Raji (cell line): ENCODE data around the gene PLCH1.

Experiments
- POLR2A ChIP-seq: IDR thresholded peaks from 2 replicates; pipeline ENCODE4 v1.6.1; 2011; ENCODE audit warnings: low read depth, low read length, control low read depth; ENCODE audit not compliant: insufficient read depth

PLCH1 gene

DNA sequence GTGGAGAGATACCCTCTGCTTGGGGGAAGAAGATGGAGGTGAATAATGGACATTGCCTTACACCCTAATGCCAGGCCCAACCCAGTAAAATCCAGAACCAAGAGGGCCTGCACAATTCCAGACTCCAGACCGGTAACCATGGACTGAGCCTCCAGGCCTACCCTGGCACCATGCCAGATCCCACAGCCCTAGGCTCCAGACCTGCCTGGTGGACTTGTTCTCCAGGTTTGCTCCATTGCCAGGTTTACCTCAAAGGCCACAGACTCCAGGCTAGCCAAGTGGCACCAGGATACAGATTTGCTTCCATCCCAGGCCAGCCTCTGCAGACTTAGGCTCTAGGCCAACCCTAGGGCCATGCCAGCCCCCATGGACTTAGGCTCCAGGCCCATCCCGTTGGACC, 14.0 kb downstream of the PLCH1 start:
- TF ChIP-seq POLR2A: no peak

DNA sequence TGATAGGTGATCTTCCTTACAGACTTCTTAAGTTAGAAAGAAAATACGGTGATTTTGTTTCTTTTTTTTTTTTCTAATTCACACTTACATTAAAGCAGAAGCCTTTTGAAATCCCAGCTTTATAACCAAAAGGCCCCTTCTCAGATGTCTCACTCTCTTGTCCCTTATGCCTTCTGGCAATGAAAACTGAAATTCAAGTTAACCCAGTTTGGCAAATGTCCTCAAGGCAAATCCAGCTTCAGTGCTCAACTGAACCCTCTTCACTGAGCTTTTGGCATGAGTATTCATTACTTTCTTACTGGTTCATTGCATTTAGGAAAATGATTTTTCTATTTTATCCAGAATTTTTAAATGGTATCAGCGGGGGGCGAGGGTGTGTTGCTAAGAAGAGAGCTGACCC, 17.0 kb downstream of the PLCH1 start:
- TF ChIP-seq POLR2A: no peak

DNA sequence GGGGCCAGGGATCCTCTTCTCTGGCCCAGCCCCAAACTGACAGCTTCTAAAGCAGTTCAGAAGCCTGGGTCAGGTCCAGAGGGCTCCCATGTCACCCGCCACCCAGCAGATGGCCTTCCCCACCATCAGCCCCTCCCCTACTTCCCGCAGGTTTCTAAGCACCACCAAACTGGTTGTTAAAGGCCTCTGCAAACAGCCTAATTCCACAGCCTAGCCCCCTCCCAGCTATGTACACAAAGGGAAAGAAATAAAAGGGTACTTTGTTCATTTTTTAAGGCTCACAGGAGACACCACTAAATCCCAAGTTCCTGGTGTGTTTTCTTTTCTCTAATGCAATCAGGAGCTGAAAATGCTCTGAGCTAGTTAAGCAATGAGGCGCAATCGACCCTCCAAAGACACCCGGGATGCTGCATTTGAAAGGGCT, 30.6 kb downstream of the PLCH1 start:
- no peak for TF ChIP-seq POLR2A

DNA sequence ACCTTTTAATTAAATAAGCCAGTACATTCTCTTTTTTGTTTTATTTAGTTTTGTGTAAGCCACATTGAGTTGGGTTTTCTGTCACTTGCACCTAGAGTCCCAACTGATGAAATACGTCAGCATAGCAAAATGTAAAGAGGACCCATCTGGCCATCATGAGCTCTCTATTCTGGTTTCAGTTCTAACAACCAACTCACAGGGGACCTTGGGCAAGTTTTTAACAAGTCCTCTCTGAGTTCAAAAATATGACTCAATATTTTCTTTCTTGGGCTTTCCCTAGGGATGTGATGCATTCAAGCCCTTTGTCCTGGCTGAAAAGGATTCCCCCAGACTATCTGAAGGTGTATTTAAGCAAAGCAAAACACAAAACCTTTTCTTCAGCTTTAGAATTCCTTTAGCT, 32.9 kb downstream of the PLCH1 start:
- no peak for TF ChIP-seq POLR2A

DNA sequence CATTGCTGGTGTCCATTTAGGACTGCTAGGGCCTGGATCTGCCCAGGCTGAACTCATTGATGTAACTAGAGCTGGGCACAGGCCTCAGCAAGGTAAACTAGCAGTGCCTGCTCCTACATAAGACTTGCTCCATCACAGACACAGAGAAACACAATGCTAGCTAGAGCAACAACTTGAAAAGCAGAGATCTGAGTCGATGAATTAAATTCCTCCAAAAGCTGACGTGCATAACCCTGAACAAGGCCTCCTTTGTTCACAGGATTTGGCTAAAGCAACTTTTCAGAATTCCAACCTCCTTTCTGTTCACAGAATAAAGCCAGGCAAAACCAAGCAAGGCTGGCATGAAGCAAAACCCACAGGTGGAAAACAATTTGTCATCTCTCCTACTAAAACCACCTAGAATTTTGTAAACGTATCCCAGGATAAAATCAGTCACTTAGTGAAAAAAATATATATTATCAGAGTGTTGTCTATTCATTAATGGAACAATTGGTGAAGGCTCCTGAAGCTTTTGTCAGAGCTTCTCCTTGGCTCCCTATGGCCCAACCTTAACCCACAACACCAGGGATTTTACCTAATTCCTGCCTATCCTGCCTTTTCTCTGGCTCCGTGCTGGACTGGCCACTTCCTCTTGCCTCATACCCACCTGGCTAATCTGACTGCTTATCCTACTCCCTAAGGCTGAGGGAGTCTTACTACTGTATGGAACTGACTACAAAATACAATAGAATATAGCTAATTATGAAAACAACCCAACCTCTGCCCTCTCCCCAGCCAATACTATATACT, 39.9 kb downstream of the PLCH1 start:
- TF ChIP-seq POLR2A: no peak

DNA sequence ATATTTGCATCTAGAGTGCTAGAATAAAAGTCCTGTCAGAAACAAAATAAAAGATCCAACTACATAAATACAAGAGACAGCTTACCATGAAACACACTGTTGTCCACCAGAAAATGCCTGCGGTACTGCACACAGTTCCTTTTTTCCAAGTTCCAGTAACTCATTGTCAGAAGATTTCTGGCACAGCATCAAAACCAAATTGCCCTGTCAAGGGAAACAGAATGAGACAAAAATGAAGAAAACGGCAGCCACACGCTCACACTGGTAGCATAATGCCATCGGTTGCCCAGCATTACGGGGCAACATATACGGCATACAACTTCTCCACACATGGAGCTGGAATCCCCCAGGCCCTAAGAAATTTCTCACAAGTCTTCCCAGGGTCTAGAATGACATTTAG, 40.8 kb downstream of the PLCH1 start:
- no peak for TF ChIP-seq POLR2A

DNA sequence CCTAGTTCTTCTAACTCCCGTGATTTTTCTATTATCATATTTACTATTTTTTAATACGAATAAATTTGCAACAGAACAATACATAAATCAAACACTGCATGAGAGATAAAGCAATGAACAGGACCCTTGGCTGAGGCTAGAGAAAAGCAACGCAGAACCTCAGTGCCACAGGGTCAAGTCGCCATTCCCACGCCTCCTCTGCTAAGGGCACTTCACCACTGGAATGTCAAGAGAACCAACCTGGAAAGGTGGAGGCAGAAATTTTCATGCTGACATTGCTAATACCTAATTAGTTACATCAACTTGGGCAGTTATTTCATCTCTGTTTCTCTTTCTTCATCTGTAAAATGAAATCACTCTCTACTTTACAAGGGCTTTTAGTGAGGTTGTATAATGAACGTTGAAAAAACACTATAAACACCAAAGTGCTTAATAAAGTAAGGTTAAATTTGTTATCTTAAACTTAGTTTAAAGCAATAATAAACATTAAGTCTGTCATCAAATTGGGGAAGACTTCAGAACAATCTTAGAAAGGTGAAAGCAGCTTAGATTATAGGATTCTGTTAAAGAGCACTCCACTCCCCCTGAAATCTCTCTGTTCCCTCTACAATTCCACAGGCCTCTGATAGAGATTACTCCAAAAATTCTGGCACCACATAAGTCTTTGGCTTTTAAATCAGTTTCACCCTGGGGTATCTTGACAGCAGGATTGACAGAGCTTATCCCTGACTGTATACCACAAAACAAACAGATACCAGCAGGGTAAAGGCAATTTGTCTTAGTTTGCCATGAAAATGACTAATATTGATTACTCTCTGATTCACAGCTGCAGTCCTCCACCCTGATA, 41.9 kb downstream of the PLCH1 start:
- no peak for TF ChIP-seq POLR2A

DNA sequence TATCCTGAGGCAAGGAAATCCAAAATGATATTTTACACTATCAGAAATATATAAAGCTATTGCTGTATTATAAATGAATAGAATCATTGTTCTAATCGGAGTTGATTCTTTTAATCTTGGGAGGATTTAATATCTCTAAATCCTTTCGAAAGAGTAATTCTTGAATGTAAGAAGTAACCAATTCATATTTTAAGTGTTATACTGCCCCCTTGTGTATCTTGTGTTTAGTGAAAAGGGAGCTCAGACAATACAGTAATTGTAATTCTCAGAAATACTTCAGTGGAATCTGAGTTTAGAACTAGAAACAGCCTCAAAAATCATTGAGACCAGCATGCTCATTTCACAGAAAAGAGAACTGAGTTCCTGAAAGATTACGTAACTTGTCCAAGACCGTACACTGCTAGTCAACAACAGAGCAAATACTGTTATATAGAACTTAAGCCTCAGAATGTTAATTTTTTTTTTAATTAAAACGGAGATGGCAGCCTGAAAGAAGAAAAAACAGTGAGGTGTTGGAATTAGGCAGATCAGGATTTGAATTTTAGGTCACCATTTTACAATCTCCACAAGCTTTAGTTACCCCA, 42.9 kb downstream of the PLCH1 start:
- no peak for TF ChIP-seq POLR2A

DNA sequence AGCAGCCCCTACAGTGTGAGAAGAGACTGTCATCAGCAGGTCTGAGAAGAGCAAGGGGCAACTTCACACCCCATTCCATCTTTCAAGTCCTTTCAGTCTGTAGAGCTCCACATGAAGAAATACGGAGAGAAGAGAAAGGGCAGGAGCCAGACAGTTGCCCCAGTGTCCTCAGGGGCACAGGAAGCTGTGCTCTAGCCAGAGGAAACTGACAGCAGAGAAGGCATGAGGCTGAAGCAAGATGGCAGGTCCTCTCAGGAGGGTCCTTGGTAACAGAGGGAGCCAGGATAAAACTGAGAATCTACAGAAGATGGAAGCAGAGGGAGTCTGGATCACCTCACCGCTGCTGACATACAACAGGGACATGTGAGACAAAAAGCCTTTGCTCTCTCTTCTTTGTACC, 47.3 kb downstream of the PLCH1 start:
- TF ChIP-seq POLR2A: no peak

DNA sequence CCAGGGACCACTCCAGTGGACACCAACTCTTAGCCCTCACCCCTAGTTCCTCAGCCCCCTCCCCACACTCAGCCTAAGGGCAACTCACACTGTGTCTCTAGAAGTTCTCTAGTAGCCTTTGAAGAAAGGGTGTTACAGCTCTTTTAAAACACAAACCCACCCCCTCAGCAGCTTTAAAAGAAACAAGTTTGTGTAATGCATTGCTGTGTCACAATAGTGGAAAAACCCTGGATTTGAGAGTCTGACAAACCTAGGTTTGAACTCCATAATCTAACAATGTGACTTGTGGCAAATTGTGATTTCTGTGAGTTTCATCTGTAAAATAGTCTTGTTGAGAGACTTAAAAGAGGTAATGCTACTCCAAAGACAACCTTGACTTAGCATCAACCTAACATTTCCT, 54.0 kb downstream of the PLCH1 start:
- no peak for TF ChIP-seq POLR2A

DNA sequence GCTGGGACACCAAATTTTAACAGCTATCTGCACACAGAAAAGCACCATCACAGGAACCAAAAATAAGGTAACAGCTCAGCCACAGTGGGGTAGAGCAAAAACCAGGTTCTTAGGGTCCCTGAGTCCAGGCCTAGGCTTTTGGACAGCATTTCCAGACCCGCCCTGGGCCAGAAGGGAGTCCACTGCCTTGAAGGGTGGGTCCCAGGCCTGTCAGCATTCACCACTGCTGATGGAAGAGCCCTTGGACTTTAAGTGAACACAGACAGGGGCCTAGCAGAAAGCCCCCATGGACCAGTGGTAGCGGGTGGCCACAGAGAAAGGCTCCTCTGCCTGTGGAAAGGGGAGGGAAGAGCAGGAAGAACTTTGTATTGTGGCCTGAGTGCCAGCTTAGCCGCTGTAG, 56.4 kb downstream of the PLCH1 start:
- no peak for TF ChIP-seq POLR2A

DNA sequence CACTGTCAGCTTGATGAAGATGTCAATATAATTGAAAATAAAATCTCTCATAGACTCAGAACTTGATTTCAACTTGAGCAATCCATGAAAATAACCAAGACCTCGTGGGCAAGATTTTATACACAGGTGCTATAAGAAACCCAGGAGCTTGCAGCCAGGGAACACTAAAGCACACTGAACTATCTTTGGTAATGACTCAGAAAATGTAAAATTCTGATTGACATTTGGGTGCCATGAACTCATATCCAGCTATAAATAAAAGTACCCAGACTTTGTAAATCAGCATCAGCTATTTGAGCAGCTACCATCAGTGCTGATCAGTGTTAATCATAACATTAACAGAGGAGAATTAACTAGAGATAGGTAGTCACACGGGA, 61.5 kb downstream of the PLCH1 start:
- no peak for TF ChIP-seq POLR2A

DNA sequence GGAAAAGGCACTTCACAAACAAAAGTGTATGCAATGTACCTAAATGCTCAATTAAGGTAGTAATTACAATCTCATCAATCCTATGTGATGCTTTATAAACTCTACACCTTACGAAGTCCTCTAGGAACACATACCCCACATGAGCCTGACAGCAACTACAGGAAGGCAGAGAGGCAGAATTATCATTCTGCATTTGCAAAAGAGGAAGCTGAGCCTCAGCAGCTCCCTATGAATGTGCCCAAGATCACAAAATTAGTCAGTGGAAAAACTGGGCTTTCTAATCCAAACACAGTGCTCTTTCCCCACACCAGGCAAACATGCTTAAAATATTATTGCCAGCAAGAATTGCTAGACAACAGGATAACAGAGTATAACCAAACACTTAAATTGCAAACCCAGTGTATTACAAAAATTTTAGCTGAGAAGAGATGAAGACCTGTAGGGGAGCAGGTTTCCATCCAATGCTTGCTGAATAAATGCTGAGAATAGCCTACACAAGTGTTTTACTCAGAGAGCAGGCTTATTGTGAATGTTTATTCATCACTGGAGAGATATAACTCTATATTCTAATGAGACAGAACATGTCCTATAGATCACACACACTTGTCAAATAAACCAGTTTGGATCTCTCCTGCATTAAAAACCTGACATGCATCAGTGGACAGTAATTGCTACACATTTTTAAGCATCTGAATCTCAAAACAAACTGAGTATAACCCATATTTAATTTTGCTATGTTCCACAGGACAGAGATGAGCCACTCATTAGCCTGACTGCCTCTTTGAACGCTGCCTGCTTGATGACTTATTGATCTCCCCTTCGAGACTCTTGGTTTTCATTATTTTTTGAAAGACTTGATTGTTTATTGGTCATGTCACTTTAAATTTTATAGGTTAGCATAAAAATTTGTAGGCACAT, 62.2 kb downstream of the PLCH1 start:
- no peak for TF ChIP-seq POLR2A

DNA sequence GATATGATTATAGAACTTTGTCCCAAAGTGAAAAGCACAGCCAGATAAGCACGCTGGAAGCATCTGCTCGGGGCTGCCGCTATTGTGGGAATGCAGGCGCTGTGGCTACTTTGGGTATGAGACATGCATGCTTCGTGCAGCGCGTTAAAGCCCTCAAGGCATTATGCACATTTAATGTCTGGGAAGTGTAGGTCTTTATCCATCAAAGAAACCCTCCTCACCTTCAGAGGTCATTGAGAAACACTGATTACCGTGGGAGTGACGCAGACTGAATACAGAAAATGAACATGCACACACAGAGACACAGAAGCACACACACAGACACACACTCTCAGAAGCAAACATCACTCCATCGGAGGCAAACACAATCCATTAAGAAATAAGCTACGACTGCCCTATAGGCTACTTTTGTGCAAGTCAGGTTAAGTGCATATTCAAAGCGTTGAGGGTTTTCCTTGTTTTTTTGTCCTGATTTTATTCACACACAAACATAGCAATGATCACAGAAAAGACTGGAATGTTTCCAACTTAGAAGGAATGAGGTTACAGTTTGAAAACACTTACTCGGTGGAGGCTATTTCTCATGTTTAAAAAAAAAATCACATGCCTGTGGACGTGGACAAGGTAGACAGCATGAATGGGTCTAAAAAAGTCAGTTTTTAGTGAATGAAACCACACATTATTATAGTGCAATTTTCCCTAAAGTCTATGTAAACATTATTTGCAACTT, 68.5 kb downstream of the PLCH1 start:
- TF ChIP-seq POLR2A: no peak
